H9 (cell line): ENCODE measurements around the gene VSTM4. TPM values are rescaled to one million over a fixed set of nuclear protein-coding genes. Genes with fewer than 3 reads are reported as not detected.

Source experiments
- DNase-seq: peaks from one replicate; pipeline ENCODE4 v3.0.0-alpha.2; 2017
- H2AFZ ChIP-seq: one replicate; pipeline ENCODE4 v1.6.1; 2013; ENCODE audit warnings: mild to moderate bottlenecking, low read length, control low read depth, moderate library complexity
- H2AK5ac ChIP-seq: 2 replicates; pipeline ENCODE4 v1.6.1; 2013; ENCODE audit warnings: low read length, control low read depth, mixed read lengths; ENCODE audit not compliant: insufficient read length
- H2BK120ac ChIP-seq: one replicate; pipeline ENCODE4 v1.6.1; 2013; ENCODE audit warnings: low read depth, mild to moderate bottlenecking, low read length, control low read depth, inconsistent platforms; ENCODE audit not compliant: poor library complexity, severe bottlenecking
- H2BK12ac ChIP-seq: 2 replicates; pipeline ENCODE4 v1.6.1; 2013; ENCODE audit warnings: low read length, control low read depth, mixed read lengths, low read depth; ENCODE audit not compliant: insufficient read length
- H2BK15ac ChIP-seq: 2 replicates; pipeline ENCODE4 v1.6.1; 2013; ENCODE audit warnings: low read depth, low read length, control low read depth
- H2BK20ac ChIP-seq: one replicate; pipeline ENCODE4 v1.6.1; 2013; ENCODE audit warnings: low read depth, mild to moderate bottlenecking, low read length, control low read depth, inconsistent platforms; ENCODE audit not compliant: poor library complexity, severe bottlenecking
- H2BK5ac ChIP-seq: 2 replicates; pipeline ENCODE4 v1.6.1; 2013; ENCODE audit warnings: low read length, control low read depth, mixed read lengths; ENCODE audit not compliant: insufficient read length
- H3K14ac ChIP-seq: 2 replicates; pipeline ENCODE4 v1.6.1; 2013; ENCODE audit warnings: low read length, control low read depth; ENCODE audit not compliant: insufficient read depth
- H3K18ac ChIP-seq: 2 replicates; pipeline ENCODE4 v1.6.1; 2013; ENCODE audit warnings: low read depth, mild to moderate bottlenecking, mixed read lengths, low read length, control low read depth; ENCODE audit not compliant: insufficient read length
- H3K23ac ChIP-seq: 2 replicates; pipeline ENCODE4 v1.6.1; 2013; ENCODE audit warnings: low read length, control low read depth, mixed read lengths, low read depth; ENCODE audit not compliant: insufficient read length
- H3K23me2 ChIP-seq: 2 replicates; pipeline ENCODE4 v1.6.1; 2013; ENCODE audit warnings: low read depth, mild to moderate bottlenecking, mixed read lengths, low read length, control low read depth; ENCODE audit not compliant: insufficient read length, poor library complexity, severe bottlenecking
- H3K27ac ChIP-seq: 2 replicates; pipeline ENCODE4 v1.5.1; 2013; ENCODE audit warnings: low read length, control low read depth, mixed read lengths, low read depth; ENCODE audit not compliant: insufficient read length
- H3K27me3 ChIP-seq: 2 replicates; pipeline ENCODE4 v1.6.1; 2013; ENCODE audit warnings: low read length, control low read depth, inconsistent platforms; ENCODE audit not compliant: insufficient read depth
- H3K4ac ChIP-seq: 2 replicates; pipeline ENCODE4 v1.6.1; 2013; ENCODE audit warnings: low read depth, mild to moderate bottlenecking, control low read depth, inconsistent platforms, low read length, moderate library complexity
- H3K4me1 ChIP-seq: 2 replicates; pipeline ENCODE4 v1.6.1; 2013; ENCODE audit warnings: low read length, control low read depth, inconsistent platforms; ENCODE audit not compliant: insufficient read depth
- H3K4me2 ChIP-seq: 2 replicates; pipeline ENCODE4 v1.6.1; 2013; ENCODE audit warnings: low read length, control low read depth, mixed read lengths; ENCODE audit not compliant: insufficient read length, insufficient read depth
- H3K56ac ChIP-seq: 2 replicates; pipeline ENCODE4 v1.6.1; 2013; ENCODE audit warnings: low read depth, mild to moderate bottlenecking, mixed read lengths, low read length, control low read depth; ENCODE audit not compliant: insufficient read length
- H3K79me1 ChIP-seq: 2 replicates; pipeline ENCODE4 v1.6.1; 2013; ENCODE audit warnings: low read depth, mild to moderate bottlenecking, moderate library complexity, low read length, control low read depth, inconsistent platforms; ENCODE audit not compliant: insufficient read depth, poor library complexity, severe bottlenecking
- H3K79me2 ChIP-seq: 2 replicates; pipeline ENCODE4 v1.6.1; 2013; ENCODE audit warnings: low read length, control low read depth, inconsistent platforms; ENCODE audit not compliant: insufficient read depth
- H3K9ac ChIP-seq: 2 replicates; pipeline ENCODE4 v1.6.1; 2013; ENCODE audit warnings: low read length, control low read depth, mixed read lengths; ENCODE audit not compliant: insufficient read length; ENCODE audit errors: extremely low read depth
- H3K9me3 ChIP-seq: one replicate; pipeline ENCODE4 v1.6.1; 2013; ENCODE audit warnings: low read depth, low read length, inconsistent platforms; ENCODE audit not compliant: control insufficient read depth
- H3T11ph ChIP-seq: one replicate; pipeline ENCODE4 v1.6.1; 2013; ENCODE audit warnings: mild to moderate bottlenecking, low read length, control low read depth, inconsistent platforms
- H4K20me1 ChIP-seq: one replicate; pipeline ENCODE4 v1.6.1; 2013; ENCODE audit not compliant: control insufficient read depth, insufficient read length, insufficient read depth
- H4K5ac ChIP-seq: 2 replicates; pipeline ENCODE4 v1.6.1; 2013; ENCODE audit warnings: low read depth, mild to moderate bottlenecking, mixed read lengths, low read length, control low read depth; ENCODE audit not compliant: insufficient read length
- H4K8ac ChIP-seq: replicated peaks from 2 replicates; pipeline ENCODE4 v1.6.1; 2013; ENCODE audit warnings: low read length, control low read depth, mixed read lengths, low read depth; ENCODE audit not compliant: insufficient read length
- H4K91ac ChIP-seq: 2 replicates; pipeline ENCODE4 v1.6.1; 2013; ENCODE audit warnings: low read depth, mild to moderate bottlenecking, moderate library complexity, mixed read lengths, low read length, control low read depth; ENCODE audit not compliant: insufficient read length
- H3K27ac Mint-ChIP-seq, 3 experiments: 2 replicates in 2 of 3; 3 replicates in 1 of 3; pipeline ENCODE4 v1.8.0; 2020 to 2021; ENCODE audit warnings: mixed read lengths in 3 of 3, mild to moderate bottlenecking in 1 of 3, moderate library complexity in 1 of 3
- H3K27me3 Mint-ChIP-seq: 2 replicates; pipeline ENCODE4 v1.8.0; 2021; ENCODE audit warnings: low read depth, mild to moderate bottlenecking, moderate library complexity, mixed read lengths
- H3K36me3 Mint-ChIP-seq, 3 experiments: 2 replicates in 2 of 3; 3 replicates in 1 of 3; pipeline ENCODE4 v1.8.0; 2020 to 2021; ENCODE audit warnings: low read depth in 3 of 3, mixed read lengths in 3 of 3; ENCODE audit not compliant: insufficient read depth in 1 of 3
- H3K4me1 Mint-ChIP-seq, 2 experiments: 2 replicates each; pipeline ENCODE4 v1.8.0; 2020; ENCODE audit warnings: mixed read lengths in 2 of 2
- H3K4me3 Mint-ChIP-seq, 2 experiments: 2 replicates in 1 of 2; 3 replicates in 1 of 2; pipeline ENCODE4 v1.8.0; 2020 to 2021; ENCODE audit warnings: mild to moderate bottlenecking in 2 of 2, mixed read lengths in 2 of 2, moderate library complexity in 1 of 2
- H3K9me3 Mint-ChIP-seq, 2 experiments: 2 replicates in 1 of 2; 3 replicates in 1 of 2; pipeline ENCODE4 v1.8.0; 2020; ENCODE audit warnings: mild to moderate bottlenecking in 2 of 2, mixed read lengths in 2 of 2, moderate library complexity in 1 of 2
- CTCF ChIP-seq: fragments of 200-600 bp; sonication (generic); conservative IDR thresholded peaks from 3 replicates; pipeline ENCODE4 v1.8.0; 2021; ENCODE audit warnings: antibody characterized with exemption, mild to moderate bottlenecking
- WGBS: extraction: QIAGEN DNeasy Blood & Tissue Kit; methylation state at CpG from one replicate; pipeline ENCODE4 v1.1.7; 2013; ENCODE audit warnings: missing lambda C conversion rate, low lambda C conversion rate, mixed read lengths; ENCODE audit not compliant: insufficient read length; ENCODE audit errors: extremely low coverage; 5-methylcytosine and 5-hydroxymethylcytosine counted together
- microRNA-seq: library from miRNA; unstranded; fragments of <30 nt; microRNA quantifications from one replicate; pipeline ENCODE4, GENCODE V29; 2020; ENCODE audit warnings: borderline microRNAs expressed
- total RNA-seq: library from RNA; stranded (reverse); gene quantifications from 2 replicates; pipeline ENCODE4 v1.2.1, GENCODE V29; 2021

The VSTM4 gene
- total RNA-seq, 1 experiment from 2014 or later, result 0.44 TPM

DNA sequence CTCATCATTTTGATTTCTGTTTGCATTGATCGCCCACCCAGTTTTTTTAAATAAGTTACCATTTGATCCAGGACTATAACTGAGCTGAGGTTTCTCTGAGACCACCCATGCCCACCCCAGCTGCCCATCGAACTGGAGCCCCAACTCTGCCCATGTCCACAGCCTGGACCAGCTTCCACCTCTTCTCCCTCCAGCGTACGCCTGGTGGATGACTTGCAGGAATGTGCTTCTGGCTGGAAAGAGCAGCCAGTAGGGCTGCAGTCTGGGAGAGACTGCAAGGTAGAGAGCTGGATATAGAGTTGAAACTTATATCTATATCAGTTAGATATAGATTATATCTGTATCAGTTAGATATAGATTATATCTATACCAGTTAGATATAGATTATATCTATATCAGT is 149.9 kb downstream of the VSTM4 start:
- H3K79me2 ChIP-seq, result no peaks in the 10 kb centered on the region
- Mint-ChIP-seq H3K27ac (no peak overlapping the region), H3K27me3 (peaks cover 17% of the 10 kb centered on the region), H3K9me3 (peaks cover 0 to 2% of the 10 kb centered on the region in 2 experiments; a peak in 1 of 5 replicates), H3K4me3 (no peak overlapping the region), H3K4me1 (no peaks in the 10 kb centered on the region), H3K36me3 (no peaks in the 10 kb centered on the region)
- no peak overlapping the region for H3K23ac ChIP-seq
- WGBS, result no CpG with 5 or more reads among the region's 4 CpGs
- no peak overlapping the region for H3K27ac ChIP-seq
- no peaks in the 10 kb centered on the region for H3K9me3 ChIP-seq
- no peak overlapping the region for H3T11ph ChIP-seq
- no peak overlapping the region for H3K4ac ChIP-seq
- no peak overlapping the region for H2BK15ac ChIP-seq
- no peak overlapping the region for H2AFZ ChIP-seq
- no peak overlapping the region for H2BK120ac ChIP-seq
- H4K20me1 ChIP-seq, result no peaks in the 10 kb centered on the region
- no peak overlapping the region for H4K5ac ChIP-seq
- H4K91ac ChIP-seq, result no peak overlapping the region
- no peak overlapping the region for H2BK12ac ChIP-seq
- no peak overlapping the region for H3K4me2 ChIP-seq
- H3K27me3 ChIP-seq, result no peaks in the 10 kb centered on the region
- H2BK20ac ChIP-seq, result no peak overlapping the region
- no peak overlapping the region for H3K56ac ChIP-seq
- no peak overlapping the region for H2BK5ac ChIP-seq
- H3K18ac ChIP-seq, result no peak overlapping the region
- no peak for TF ChIP-seq CTCF
- H3K9ac ChIP-seq, result no peak overlapping the region
- no peaks in the 10 kb centered on the region for H3K79me1 ChIP-seq
- H2AK5ac ChIP-seq, result no peak overlapping the region
- DNase-seq, result no peak
- no peaks in the 10 kb centered on the region for H3K4me1 ChIP-seq
- no peak overlapping the region for H3K14ac ChIP-seq
- no peak overlapping the region for H4K8ac ChIP-seq
- H3K23me2 ChIP-seq, result no peaks in the 10 kb centered on the region

Small RNAs within 50 kb of the gene (microRNA-seq; reads per million reads assigned to microRNA genes)
- gene MIR4294, result not detected

Other genes with a start within 250 kb of the VSTM4 start
- gene LRRC18, start 175.7 kb downstream of the VSTM4 start, total RNA-seq, result not detected in 2 replicates
- not detected in 2 replicates for gene FAM170B, start 18.5 kb upstream of the VSTM4 start, total RNA-seq
- not detected in 2 replicates for gene TMEM273, start 72.9 kb upstream of the VSTM4 start, total RNA-seq
- gene C10orf71, start 183.6 kb upstream of the VSTM4 start, total RNA-seq, result not detected in 2 replicates